Stimulated activated CD4-positive, alpha-beta T cell treated with anti-CD3 and anti-CD28 coated beads, TNF-alpha, amount 100 ng/mL, for 1 hour (primary cell): ENCODE measurements around the gene TEX9.
"Not testable (repeated sequence)": the region's sequence is repeated elsewhere in the genome, so short reads cannot be mapped to it uniquely, and the experiment has no call there.

Experiments used
- DNase-seq, 3 donors: peaks; one replicate each; pipeline ENCODE4 v3.0.0-alpha.2; 2020; ENCODE audit warnings: low read depth in 3 of 3, low spot score in 1 of 3

TEX9 gene

DNA sequence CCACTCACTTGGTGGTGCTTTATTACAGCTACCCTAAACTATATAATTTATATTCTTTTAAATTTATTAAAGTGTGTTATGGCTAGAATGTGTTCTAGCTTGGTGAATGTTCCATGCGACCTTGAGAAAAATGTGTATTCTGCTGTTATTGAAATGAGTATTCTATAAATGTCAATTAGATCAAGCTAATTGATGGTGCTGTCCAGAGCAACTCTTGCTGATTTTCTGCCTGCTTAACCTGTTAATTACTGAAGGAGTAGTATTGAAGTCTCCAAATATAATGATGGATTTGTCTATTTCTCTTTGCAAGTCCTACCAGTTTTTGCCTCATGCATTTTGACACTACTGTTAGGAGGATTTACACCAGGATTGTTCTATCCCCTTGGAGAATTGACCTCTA lies 3.2 kb upstream of the TEX9 start:
- no peak for DNase-seq

DNA sequence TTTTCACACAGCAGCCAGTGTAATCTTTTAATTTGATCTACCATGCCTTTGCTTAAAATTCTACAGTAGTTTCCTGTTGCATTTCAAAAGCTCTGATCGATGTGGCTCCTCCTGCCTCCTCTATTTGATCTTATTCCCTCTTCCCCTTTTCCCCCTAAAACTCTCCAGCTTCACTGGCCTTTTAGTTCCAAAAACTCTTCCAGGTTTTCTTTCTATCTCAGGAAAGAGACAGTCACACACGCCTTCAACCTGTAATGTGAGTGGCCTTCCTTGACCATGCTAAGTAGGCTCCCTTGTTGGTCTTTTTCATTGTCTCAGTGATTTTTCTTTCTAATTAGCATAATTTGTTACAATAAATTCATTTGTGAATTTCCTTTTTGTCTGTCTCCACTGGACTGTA lies 985 bp downstream of the TEX9 start:
- DNase-seq = no peak

DNA sequence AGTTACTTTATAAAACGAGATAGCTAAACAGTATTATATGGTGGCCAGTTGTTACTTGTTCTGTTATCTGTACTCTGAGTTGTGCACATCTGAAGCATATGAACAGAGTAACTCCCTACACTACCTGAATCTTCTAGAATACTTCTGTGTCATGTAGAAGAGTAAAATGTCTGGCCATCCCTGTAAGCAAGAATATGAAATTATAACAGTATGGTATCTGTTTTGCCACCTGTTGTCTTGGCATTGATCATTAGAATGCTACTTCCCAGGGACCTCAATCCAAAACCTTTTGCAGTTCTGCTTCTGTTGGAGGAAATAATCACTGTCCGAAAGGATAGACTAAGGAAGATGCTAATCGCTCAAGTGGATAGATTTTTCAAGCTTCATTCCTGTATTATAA lies 1.9 kb downstream of the TEX9 start:
- DNase-seq = no peak

DNA sequence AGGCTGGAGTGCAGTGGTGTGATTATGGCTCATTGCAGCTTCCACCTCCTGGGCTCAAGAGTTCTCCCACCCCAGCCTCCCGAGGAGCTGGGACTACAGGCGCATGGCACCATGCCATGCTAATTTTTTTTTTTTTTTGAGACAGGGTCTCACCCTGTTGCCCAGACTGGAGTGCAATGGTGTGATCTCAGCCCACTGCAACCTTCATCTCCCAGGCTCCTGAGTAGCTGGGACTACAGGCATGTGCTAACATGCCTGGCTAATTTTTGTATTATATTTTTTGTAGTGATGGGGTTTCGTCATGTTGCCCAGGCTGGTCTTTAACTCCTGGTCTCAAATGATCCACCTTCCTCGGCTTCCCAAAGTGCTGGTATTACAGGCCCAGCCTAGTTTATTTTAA lies 4.0 kb downstream of the TEX9 start:
- no peak for DNase-seq

DNA sequence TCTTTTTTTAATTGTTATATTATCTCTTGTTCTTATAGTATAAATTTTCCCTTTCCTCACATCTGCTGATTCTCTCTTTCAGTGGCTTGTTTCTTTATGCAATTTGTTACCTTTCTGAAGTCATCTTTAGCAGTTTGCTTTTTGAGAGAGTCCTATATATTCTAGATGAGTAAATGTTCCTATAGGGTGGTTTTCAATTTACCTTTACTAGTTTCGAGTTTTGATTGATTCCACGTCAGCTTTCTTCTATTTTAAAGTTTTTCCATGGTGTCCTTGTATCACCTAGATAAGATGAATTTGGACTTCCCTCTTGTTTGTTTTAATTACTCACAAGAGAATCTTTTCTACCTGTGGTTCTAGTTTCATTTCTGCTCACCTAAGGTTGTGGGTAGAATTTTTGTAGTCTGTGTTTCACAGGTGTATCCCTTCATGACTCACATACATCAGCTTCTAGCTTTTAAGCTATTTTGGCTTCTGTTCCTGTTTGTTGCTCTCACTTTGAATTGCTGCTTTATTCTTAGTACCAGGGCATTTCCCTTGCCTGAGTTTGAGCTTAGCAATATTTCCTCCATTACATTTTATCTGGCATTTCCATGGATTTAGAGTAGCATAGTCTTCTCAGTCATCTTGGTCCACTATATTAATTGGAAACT lies 6.4 kb downstream of the TEX9 start:
- no peak for DNase-seq

DNA sequence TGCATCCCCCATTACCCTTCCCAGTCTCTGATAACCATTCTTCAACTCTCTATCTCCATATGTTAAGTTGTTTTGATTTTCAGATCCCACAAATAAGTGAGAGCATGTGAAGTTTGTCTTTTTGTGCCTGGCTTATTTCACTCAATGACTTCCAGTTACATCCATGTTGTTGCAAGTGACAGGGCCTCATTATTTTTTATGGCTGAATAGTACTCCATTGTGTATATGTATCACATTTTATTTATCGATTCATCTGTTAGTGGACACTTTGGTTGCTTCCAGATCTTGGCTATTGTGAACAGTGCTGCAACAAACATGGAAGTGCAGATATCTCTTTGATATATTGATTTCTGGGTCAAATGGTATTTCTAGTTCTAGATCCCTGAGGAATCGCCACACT lies 9.5 kb downstream of the TEX9 start:
- DNase-seq = not testable (repeated sequence)

DNA sequence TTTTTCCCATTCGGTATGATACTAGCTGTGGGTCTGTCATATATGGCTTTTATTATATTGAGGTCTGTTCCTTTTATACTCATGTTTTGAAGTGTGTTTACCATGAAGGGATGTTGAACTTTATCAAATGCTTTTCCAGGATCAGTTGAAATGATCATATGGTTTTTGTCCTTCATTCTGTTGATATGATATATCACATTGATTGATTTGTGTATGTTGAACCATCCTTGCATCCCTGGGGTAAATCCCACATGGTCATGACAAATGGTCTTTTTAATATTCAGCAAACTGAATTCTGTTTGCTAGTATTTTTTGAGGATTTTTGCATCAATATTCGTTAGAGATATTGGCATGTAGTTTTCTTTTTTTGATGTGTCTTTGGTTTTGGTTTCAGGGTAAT lies 12.6 kb downstream of the TEX9 start:
- DNase-seq = not testable (repeated sequence)

DNA sequence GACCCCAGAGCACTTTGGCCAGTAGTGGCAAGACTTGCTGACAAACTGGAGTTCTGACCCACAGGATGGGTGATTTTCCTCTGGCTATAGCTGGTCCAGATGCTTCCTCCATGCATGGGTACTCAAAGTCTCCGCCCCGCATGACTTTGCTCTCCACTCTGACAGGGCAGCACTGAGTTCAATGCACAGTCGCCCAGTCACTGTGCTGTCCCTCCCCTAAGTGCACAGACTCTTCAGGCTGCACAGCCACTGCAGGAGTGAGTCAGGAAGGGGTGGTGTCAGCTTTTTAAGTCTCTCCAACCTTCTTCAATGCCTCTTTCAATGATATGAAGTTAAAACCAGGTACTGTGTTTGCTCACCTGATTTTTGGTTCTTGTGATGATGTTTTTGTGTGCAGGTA lies 17.8 kb downstream of the TEX9 start:
- no peak for DNase-seq

DNA sequence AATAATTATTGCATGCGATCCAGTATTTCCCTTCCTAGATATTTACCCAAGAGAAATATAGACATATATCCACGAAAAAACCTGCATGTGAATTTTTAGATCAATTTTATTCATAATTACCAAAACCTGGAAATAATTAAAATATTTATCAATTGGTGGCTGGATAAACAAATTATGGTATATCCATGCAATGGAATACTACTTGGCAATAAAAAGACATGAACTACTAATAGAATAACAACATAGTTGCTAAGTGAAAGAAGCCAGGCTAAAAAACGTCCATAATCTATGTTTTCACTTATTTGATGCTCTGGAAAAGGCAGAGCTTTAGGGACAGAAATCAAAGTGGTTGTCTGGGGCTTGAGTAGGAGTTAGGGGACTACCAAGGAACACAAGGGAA lies 20.7 kb downstream of the TEX9 start:
- no peak for DNase-seq

DNA sequence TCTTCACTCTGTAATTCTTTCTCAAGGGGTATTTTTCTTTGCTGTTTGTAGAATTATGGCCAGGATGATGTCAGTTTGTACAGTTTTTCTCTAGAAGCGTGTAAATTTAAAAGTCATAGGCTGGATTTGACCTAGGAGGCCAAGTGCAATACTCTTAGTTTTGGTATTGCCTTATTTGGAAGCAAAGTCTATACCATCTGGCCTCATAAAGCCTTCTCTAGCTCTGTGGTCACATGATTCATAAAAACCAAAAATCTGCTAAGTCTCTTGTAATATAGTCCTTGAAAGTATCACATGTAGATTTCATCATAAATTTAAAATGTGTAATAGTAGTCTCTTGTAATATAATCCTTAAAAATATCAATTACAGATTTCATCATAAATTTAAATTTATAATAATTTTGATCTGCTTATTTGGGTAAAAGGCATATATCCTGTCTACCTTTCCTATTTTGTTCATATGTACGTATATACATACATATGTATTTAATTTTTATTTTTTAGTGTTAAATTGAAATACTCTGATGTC lies 25.6 kb downstream of the TEX9 start:
- DNase-seq = no peak

DNA sequence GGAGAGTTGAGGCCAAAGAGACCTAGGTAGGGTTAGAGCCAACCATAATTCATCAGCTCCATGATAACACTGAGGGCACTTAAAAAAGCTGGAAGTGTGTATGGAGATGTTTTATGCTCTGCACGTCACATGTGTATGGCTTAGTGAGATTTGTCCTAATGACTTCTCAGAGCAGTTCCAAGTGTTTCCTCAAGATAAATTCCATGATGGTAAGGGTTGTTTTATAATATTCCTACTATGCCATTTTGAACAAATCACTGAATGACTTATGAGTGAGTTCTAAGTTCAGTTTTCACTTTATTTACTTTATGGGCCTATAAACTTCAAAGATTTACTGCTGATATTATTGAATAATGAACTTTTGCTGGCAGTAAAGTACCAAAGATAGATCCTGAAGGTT lies 28.1 kb downstream of the TEX9 start:
- no peak for DNase-seq

DNA sequence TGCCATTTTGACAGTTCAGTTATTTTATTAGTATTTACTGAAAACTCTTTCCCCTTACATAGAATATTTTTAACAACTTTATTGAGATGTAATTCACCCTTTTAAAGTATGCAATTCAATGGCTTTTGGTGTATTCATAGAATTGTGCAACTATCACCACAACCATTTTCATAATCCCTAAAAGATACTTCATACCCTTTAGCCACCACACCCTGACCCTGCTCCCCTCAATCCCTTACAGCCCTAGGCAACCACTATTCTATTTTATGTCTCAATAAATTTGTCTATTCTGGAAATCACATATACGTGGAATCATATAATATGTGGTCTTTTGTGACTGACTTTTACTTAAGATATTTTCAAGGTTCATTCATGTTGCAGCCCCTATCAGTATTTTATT lies 29.7 kb downstream of the TEX9 start:
- no peak for DNase-seq

DNA sequence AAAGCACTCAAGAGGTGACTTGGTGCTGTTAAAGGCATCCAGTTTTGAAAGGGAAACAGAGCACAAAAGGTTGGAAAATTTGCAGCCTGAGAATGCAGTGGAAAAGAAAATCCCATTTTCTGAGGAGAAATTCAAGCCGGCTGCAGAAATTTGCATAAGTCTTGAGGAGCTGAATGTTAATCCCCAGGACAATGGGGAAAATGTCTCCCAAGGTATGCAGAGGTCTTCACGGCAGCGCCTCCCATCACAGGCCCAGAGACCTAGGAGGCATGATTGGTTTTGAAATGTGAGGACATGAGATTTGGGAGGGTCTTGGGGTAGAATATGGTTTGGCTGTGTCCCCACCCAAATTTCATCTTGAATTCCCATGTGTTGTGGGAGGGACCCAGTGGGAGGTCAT lies 32.1 kb downstream of the TEX9 start:
- DNase-seq = not testable (repeated sequence)

DNA sequence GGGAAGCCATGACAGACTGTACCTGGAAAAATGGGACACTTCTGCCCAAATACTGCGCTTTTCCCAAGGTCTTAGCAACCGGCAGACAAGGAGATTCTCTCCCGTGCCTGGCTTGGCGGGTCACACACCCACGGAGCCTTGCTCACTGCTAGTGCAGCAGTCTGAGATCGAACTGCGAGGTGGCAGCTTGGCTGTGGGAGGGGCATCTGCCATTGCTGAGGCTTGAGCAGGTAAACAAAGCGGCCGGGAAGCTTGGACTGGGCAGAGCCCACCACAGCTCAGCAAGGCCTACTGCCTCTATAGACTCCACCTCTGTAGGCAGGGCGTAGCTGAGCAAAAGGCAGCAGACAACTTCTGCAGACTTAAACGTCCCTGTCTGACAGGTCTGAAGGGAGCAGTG lies 34.0 kb downstream of the TEX9 start:
- DNase-seq = not testable (repeated sequence)

DNA sequence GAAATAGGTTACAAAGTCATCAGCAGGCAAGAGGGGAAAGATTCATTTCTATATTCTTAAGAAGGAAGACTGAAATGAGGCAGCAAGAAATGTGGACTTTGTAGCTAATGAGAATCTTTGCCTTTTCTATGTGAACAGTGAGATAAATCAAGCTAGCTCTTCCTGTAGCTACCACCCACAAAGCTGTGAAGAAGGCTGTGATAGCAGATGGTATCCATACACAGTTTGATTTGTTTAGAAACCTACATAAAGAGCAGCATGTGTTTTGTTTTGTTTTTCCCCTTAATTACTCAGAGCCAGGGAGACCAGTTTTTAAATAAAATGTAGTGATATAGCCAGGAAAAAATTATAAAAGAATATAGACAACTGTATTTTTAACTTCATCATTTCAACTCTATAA lies 45.5 kb downstream of the TEX9 start:
- no peak for DNase-seq

DNA sequence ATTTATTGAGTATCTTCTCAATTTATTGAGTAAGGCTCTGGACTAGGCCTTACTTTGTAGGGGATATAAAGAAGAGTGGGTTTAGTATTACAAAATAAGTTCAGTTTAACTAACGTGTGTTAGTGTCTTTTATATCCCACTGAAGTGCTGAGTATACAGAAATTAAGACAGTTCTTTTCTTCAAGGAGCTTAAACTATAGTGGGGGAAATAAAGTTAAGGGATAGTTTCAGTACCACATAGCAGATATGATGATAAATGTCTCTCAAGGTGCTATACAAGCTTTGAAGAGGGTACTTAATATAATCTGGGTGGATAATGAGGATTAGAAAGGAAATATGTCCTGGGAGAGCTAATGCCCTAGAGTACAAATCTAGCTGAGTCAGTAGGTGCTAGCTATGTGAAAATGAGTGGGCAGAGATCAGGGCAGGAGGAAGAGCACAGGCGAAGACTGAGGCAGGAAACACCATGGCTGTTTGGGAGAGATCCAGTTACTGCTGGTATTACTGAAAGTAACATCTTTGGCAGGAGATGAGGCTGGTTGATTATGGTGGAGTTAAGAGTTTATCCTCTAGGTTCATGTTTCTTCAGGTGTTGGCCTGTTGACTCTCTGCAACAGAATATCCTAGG lies 46.0 kb downstream of the TEX9 start:
- DNase-seq = no peak

DNA sequence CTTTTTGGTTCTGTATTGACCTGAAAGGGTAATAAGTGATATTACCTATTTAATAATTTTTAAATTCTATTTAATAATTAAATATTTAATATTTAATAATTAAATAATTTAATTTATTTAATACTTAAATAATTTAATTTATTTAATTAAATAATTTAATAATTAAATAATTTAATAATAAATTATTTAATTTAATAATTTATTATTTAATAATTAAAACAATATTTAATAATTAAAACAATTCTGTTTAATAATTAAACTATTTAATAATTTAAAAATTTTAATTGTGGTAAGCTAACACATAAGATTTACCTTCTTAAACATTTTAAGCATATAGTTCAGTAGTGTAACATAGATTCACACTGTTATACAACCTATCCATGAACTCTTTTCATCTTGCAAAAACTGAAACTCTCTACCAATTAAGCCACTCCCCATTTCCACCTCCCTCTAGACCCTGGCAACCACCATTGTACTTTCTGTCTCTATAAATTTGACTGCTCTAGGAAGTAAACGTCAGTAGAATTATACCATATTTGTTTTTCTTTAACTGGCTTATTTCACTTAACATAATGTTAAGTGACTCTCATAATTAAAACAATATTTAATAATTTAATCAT lies 48.0 kb downstream of the TEX9 start:
- not testable (repeated sequence) for DNase-seq

DNA sequence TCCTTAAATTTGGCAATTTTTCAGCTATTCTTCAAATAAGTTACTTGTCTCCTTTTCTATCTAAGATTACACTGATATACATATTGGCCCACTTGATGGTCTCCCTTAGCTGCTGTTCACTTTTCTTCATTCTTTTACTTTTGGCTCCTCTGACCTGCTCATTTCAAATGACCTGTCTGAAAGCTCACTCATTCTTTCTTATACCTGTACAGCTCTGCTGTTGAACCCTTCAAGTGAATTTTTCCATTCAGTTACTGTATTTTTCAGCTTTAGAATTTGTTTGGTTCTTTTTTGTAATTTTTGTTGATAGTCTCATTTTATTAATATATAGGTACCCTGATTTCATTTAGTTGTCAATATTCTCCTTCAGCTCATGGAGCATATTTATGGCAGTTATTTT lies 60.0 kb downstream of the TEX9 start:
- DNase-seq = no peak

DNA sequence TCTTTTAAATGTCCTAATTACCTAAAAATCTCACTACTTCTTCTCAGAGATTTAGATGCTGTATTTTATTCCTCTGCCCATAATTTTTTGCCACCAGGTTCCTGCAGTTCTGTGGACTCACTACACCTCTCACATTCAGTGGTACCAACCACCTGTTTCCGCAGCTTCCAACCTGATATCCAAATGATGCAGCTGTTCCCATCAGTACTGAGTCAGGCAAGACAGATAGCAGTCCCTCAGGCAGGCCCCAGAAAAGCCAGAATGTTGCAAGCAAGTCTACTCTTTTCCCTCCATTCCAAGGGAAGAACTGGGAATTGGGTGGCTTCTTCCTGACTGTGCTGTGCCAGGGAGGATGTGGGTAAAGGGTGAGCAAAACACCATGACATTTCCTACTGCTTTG lies 60.8 kb downstream of the TEX9 start:
- no peak for DNase-seq

DNA sequence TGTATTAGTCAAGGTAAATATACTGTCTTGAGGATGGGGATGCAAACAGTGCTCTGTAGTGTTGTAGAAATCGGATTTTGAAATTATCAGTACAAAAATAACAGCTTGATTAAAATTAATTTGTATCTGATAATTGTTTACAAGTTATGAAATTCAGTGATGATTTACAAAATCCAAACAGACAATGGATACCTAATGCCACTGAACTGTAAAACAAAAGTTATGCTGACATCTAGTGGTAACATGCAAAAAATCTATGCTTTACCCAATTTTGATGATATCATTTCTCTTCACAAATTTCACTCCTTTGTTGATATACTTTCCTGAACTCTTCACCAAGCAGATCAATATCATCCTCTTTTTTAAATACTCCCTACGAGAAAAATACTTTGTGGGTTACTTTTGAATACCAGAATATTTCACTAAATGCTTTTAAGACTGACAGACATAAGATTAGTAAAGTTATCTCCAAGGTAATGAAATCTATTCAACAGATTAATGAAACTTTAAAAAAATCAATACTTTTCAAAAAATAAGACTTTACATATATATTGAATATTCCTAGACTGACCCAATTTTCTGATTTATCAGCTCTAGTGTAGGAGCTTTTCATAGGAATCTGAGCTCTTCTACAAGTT lies 63.7 kb downstream of the TEX9 start:
- DNase-seq = no peak

DNA sequence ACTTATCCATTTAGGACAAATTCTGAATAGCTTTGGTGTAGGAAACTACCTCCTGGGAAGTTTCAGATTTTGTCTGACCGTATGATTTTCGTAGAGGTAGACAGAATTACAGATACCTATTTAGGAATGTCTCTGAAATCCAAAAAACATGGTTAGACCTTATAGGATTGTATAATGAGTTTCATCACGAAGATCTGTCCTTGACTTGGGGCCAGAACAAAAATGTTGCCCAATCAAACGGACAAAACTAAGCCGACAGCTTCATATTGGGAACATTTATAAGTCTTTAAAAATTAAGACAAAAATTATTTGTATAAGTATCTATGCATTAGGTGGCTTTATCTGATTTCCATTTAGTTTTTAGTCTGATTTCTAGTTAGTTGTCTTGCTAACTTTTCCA lies 67.1 kb downstream of the TEX9 start:
- DNase-seq = no peak

DNA sequence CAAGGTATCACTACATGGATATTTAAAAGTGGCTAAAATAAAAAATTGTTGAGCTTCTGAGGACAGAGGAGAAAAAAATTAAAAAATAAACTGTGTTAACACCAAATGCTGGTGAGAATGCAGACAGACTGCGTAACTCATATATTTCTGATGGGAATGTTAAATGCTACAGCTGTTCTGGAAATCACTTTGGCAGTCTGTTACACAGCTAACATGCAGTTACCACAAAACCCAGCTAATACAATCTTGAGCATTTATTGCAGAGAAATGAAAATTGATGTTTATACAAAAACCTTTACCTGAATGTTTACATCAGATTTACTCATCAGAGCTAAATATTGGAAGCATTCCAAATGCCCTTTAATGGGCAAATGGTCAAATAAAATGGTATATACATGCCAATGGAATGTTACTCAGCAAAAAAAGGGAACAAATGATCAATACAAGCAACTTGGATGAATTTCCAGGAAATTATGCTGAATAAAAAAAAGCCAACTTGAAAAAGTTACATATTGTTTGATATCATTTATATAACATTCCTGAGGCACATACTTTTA lies 75.1 kb downstream of the TEX9 start:
- DNase-seq = no peak
